GM12891 (cell line): Measurements from ENCODE around the gene GRK3.

Experiments
- POLR2A ChIP-seq: IDR thresholded peaks from 2 replicates; pipeline ENCODE4 v1.6.1; 2011; ENCODE audit warnings: low read depth, low read length, control low read depth
- POLR2AphosphoS5 ChIP-seq: IDR thresholded peaks from 2 replicates; pipeline ENCODE4 v1.6.1; 2011; ENCODE audit warnings: low read depth, low read length, control low read depth
- TAF1 ChIP-seq: IDR thresholded peaks from 2 replicates; pipeline ENCODE4 v1.6.1; 2011; ENCODE audit warnings: low read depth, low read length, control low read depth

DNA sequence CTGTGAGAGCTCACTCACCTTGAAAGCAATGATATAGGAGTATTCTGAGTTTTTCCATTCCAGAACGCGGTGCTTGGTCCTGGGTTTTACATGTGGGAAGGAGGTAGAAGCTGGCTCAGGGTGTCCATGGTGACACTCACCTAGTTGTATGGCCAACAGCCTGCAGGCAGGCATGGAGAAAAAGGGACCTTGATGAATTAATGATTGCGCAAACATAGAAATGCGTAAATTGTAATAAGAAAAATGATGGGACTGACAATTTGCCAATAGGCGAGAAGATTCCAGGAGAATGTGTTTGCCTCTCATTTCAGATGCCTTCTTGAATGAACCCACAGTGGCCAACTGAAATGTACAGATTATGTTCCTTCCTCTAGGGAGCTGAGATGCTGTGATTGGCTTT, 124.2 kb downstream of the GRK3 start:
- no peak for TF ChIP-seq POLR2A
- TF ChIP-seq POLR2AphosphoS5: no peak
- no peak for TF ChIP-seq TAF1
